Smooth muscle cell (in vitro differentiated cells): ENCODE data around the gene USP30. TPM values are rescaled to one million over a fixed set of nuclear protein-coding genes. Genes with fewer than 3 reads are reported as not detected.

Source experiments
- DNase-seq: peaks from one replicate; lab custom pipeline; 2025; ENCODE audit not compliant: unreplicated experiment; lab: John Stamatoyannopoulos, UW
- H2AFZ ChIP-seq: fragments of 200-600 bp; sonication (generic); 2 replicates; pipeline ENCODE4 v1.6.0; 2016; ENCODE audit warnings: antibody characterized with exemption, low read depth, mild to moderate bottlenecking
- H3F3A ChIP-seq: fragments of 200-600 bp; sonication (generic); 2 replicates; pipeline ENCODE4 v1.6.0; 2017; ENCODE audit warnings: antibody characterized with exemption, low read depth
- H3K27ac ChIP-seq: fragments of 200-600 bp; sonication (generic); 2 replicates; pipeline ENCODE4 v1.5.1; 2016; ENCODE audit warnings: low read depth, mild to moderate bottlenecking
- H3K27me3 ChIP-seq: fragments of 200-600 bp; sonication (generic); 2 replicates; pipeline ENCODE4 v1.6.1; 2016; ENCODE audit warnings: low read depth, mild to moderate bottlenecking
- H3K36me3 ChIP-seq: fragments of 200-600 bp; sonication (generic); 2 replicates; pipeline ENCODE4 v1.5.1; 2016; ENCODE audit warnings: low read depth
- H3K4me1 ChIP-seq: fragments of 200-600 bp; sonication (generic); 2 replicates; pipeline ENCODE4 v1.5.1; 2016; ENCODE audit warnings: low read depth
- H3K4me2 ChIP-seq: fragments of 200-600 bp; sonication (generic); 2 replicates; pipeline ENCODE4 v1.6.0; 2016; ENCODE audit warnings: mild to moderate bottlenecking
- H3K4me3 ChIP-seq: fragments of 200-600 bp; sonication (generic); 2 replicates; pipeline ENCODE4 v1.5.1; 2016; ENCODE audit warnings: mild to moderate bottlenecking
- H3K79me2 ChIP-seq: fragments of 200-600 bp; sonication (generic); 2 replicates; pipeline ENCODE4 v1.6.0; 2016; ENCODE audit warnings: low read depth, mild to moderate bottlenecking
- H3K9ac ChIP-seq: fragments of 200-600 bp; sonication (generic); 2 replicates; pipeline ENCODE4 v1.6.0; 2016; ENCODE audit warnings: low read depth
- H3K9me3 ChIP-seq: fragments of 200-600 bp; sonication (generic); replicated peaks from 2 replicates; pipeline ENCODE4 v1.5.1; 2016; ENCODE audit warnings: low read depth
- H4K20me1 ChIP-seq: fragments of 200-600 bp; sonication (generic); 2 replicates; pipeline ENCODE4 v1.6.0; 2016; ENCODE audit warnings: low read depth
- WGBS: methylation state at CpG from one replicate; pipeline ENCODE4 v1.1.7; 2016; ENCODE audit warnings: low lambda C conversion rate; 5-methylcytosine and 5-hydroxymethylcytosine counted together
- polyA plus RNA-seq: library from polyadenylated mRNA; unstranded; fragments of >200 nt; fragmentation: Nextera tagmentation; extraction: Ambion mirVana; gene quantifications from 2 replicates; pipeline ENCODE4 v1.2.1, GENCODE V29; 2016
- total RNA-seq: library from RNA; depleted of rRNA; stranded (reverse); fragments of >200 nt; gene quantifications from 2 replicates; pipeline ENCODE4 v1.2.3, GENCODE V29; 2014
- TF ChIP-seq, protein P1 (sequence below): fragments of 200-600 bp; sonication (generic); IDR thresholded peaks from 2 replicates; pipeline ENCODE4 v1.5.1; 2017; ENCODE audit warnings: borderline replicate concordance, mild to moderate bottlenecking, antibody characterized with exemption; ENCODE audit not compliant: insufficient read depth, poor library complexity, severe bottlenecking

The USP30 gene, protein sequence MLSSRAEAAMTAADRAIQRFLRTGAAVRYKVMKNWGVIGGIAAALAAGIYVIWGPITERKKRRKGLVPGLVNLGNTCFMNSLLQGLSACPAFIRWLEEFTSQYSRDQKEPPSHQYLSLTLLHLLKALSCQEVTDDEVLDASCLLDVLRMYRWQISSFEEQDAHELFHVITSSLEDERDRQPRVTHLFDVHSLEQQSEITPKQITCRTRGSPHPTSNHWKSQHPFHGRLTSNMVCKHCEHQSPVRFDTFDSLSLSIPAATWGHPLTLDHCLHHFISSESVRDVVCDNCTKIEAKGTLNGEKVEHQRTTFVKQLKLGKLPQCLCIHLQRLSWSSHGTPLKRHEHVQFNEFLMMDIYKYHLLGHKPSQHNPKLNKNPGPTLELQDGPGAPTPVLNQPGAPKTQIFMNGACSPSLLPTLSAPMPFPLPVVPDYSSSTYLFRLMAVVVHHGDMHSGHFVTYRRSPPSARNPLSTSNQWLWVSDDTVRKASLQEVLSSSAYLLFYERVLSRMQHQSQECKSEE
- total RNA-seq (15.1 and 19.9 TPM in 2 replicates), polyA plus RNA-seq (9.1 and 10.3 TPM in 2 replicates)

- peak within 1 kb of the TSS; percentile 97 for H3K4me3 ChIP-seq
- peaks cover 9% of the 10 kb centered on the region for H3K79me2 ChIP-seq
- peak; percentile 45 for DNase-seq
- peak within 1 kb of the TSS; percentile 93 for H3K4me2 ChIP-seq
- H2AFZ ChIP-seq = peak within 1 kb of the TSS; percentile 99
- H3K36me3 ChIP-seq = peaks cover under 1% of the 10 kb centered on the region
- peak within 1 kb of the TSS; percentile 87 for H3K9ac ChIP-seq
- TF ChIP-seq, protein P1, sequence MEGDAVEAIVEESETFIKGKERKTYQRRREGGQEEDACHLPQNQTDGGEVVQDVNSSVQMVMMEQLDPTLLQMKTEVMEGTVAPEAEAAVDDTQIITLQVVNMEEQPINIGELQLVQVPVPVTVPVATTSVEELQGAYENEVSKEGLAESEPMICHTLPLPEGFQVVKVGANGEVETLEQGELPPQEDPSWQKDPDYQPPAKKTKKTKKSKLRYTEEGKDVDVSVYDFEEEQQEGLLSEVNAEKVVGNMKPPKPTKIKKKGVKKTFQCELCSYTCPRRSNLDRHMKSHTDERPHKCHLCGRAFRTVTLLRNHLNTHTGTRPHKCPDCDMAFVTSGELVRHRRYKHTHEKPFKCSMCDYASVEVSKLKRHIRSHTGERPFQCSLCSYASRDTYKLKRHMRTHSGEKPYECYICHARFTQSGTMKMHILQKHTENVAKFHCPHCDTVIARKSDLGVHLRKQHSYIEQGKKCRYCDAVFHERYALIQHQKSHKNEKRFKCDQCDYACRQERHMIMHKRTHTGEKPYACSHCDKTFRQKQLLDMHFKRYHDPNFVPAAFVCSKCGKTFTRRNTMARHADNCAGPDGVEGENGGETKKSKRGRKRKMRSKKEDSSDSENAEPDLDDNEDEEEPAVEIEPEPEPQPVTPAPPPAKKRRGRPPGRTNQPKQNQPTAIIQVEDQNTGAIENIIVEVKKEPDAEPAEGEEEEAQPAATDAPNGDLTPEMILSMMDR = no peak
- H3K27ac ChIP-seq = no peak within 1 kb of the TSS
- no peaks in the 10 kb centered on the region for H3F3A ChIP-seq
- no peaks in the 10 kb centered on the region for H3K9me3 ChIP-seq
- WGBS = 1% methylated on average over 60 of the region's 61 CpGs
- no peaks in the 10 kb centered on the region for H3K27me3 ChIP-seq
- no peaks in the 10 kb centered on the region for H4K20me1 ChIP-seq
- H3K4me1 ChIP-seq = peaks cover 6% of the 10 kb centered on the region
Measured at GRCh38 chr12:109052414-109053323, at the start of gene USP30. TSS of gene USP30 (plus strand) at chr12:109052576. CDS start at chr12:109052679, 103 bp downstream.

DNA sequence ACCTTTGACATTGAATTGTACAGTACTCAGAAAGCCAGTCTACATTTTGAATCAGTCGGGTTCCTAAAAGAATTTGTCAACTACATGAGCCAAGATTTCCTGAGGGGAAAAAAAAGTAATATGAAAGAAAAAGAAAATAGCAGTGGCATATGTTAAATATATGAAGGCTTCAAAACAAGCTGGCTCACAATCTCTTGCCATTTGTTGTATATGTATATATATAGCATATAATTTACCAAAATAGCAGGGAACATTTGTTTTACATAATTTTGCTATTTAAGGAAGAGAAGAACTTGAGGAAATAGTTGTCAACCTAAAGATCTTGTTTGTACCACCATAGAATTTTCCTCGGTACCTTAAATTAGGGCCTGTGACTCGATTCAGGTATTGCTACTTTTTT is 48.4 kb upstream of the USP30 start:
- H3K4me2 ChIP-seq = no peak overlapping the region
- no peak overlapping the region for H3K27ac ChIP-seq
- H3K79me2 ChIP-seq = no peaks in the 10 kb centered on the region
- H3K9me3 ChIP-seq = no peaks in the 10 kb centered on the region
- no peak for DNase-seq
- H2AFZ ChIP-seq = no peak overlapping the region
- TF ChIP-seq, protein P1 = no peak
- no peaks in the 10 kb centered on the region for H3F3A ChIP-seq
- peaks cover 16% of the 10 kb centered on the region for H3K27me3 ChIP-seq
- no peak overlapping the region for H3K9ac ChIP-seq
- 95% methylated on average over 3 of the region's 3 CpGs for WGBS
- no peak overlapping the region for H3K4me3 ChIP-seq
- no peaks in the 10 kb centered on the region for H4K20me1 ChIP-seq
- H3K36me3 ChIP-seq = no peaks in the 10 kb centered on the region
- no peaks in the 10 kb centered on the region for H3K4me1 ChIP-seq

GRCh38 chr12:109009766-109010165 is 42.6 kb upstream of the USP30 start:
- Histone ChIP-seq H3K4me3 (no peak overlapping the region), H4K20me1 (no peaks in the 10 kb centered on the region), H3K9me3 (no peaks in the 10 kb centered on the region), H3K79me2 (no peaks in the 10 kb centered on the region), H3F3A (no peaks in the 10 kb centered on the region), H3K9ac (no peak overlapping the region), H3K4me1 (no peaks in the 10 kb centered on the region), H2AFZ (no peak overlapping the region), H3K36me3 (no peaks in the 10 kb centered on the region), H3K27me3 (peaks cover 23% of the 10 kb centered on the region), H3K4me2 (no peak overlapping the region), H3K27ac (no peak overlapping the region)
- DNase-seq = no peak
- 92% methylated on average over 1 of the region's 1 CpG for WGBS
- TF ChIP-seq, protein P1 = no peak
